Measurements from ENCODE around the gene PLXDC2. TPM values are rescaled to one million over a fixed set of nuclear protein-coding genes. Genes with fewer than 3 reads are reported as not detected.

The PLXDC2 gene
- total RNA-seq, 1 donor from 2014 or later = 129 TPM

- no peak overlapping the region for H3K4me3 ChIP-seq
- no peak for ATAC-seq
- H3K36me3 ChIP-seq = no peaks in the 10 kb centered on the region
- intact Hi-C loops (cut with DNase I) = no loop called here
- DNase-seq = no peak
- H3K27me3 ChIP-seq = no peaks in the 10 kb centered on the region
- no peaks in the 10 kb centered on the region for H3K4me1 ChIP-seq
- H3K9me3 ChIP-seq = no peaks in the 10 kb centered on the region
- H3K27ac ChIP-seq = no peak overlapping the region
- TF ChIP-seq CTCF (IDR thresholded peaks at IDR 0.05) = no peak
Measured at GRCh38 chr10:19778996-19779395, 37.2 kb upstream of the PLXDC2 start.

- Histone ChIP-seq H3K36me3 (no peaks in the 10 kb centered on the region), H3K4me1 (no peaks in the 10 kb centered on the region), H3K27me3 (no peaks in the 10 kb centered on the region), H3K27ac (no peak overlapping the region), H3K4me3 (no peak overlapping the region), H3K9me3 (no peaks in the 10 kb centered on the region)
- intact Hi-C loops (cut with DNase I) = no loop called here
- DNase-seq = no peak
- no peak for TF ChIP-seq CTCF (IDR thresholded peaks at IDR 0.05)
- ATAC-seq = no peak
Measured at GRCh38 chr10:19782430-19783089, 33.7 kb upstream of the PLXDC2 start.

GRCh38 chr10:19783721-19784120 lies 32.5 kb upstream of the PLXDC2 start:
- ATAC-seq (no peak), DNase-seq (no peak)
- no peak for TF ChIP-seq CTCF (IDR thresholded peaks at IDR 0.05)
- Histone ChIP-seq H3K9me3 (no peaks in the 10 kb centered on the region), H3K27ac (no peak overlapping the region), H3K27me3 (no peaks in the 10 kb centered on the region), H3K36me3 (no peaks in the 10 kb centered on the region), H3K4me1 (no peaks in the 10 kb centered on the region), H3K4me3 (no peak overlapping the region)
- intact Hi-C loops (cut with DNase I) = no loop called here

- Histone ChIP-seq H3K4me3 (no peak overlapping the region), H3K27ac (no peak overlapping the region), H3K9me3 (no peaks in the 10 kb centered on the region), H3K36me3 (no peaks in the 10 kb centered on the region), H3K27me3 (no peaks in the 10 kb centered on the region), H3K4me1 (no peaks in the 10 kb centered on the region)
- no peak for DNase-seq
- intact Hi-C loops (cut with DNase I) = no loop called here
- no peak for ATAC-seq
- TF ChIP-seq CTCF (IDR thresholded peaks at IDR 0.05) = no peak
Measured at GRCh38 chr10:19785366-19785765, 30.9 kb upstream of the PLXDC2 start.

GRCh38 chr10:19788075-19788686 lies 28.1 kb upstream of the PLXDC2 start:
- intact Hi-C loops (cut with DNase I) = no loop called here
- H3K9me3 ChIP-seq = no peaks in the 10 kb centered on the region
- no peaks in the 10 kb centered on the region for H3K4me1 ChIP-seq
- no peaks in the 10 kb centered on the region for H3K27me3 ChIP-seq
- no peak overlapping the region for H3K27ac ChIP-seq
- ATAC-seq = peak; percentile 78
- no peak overlapping the region for H3K4me3 ChIP-seq
- DNase-seq = no peak
- H3K36me3 ChIP-seq = no peaks in the 10 kb centered on the region
- TF ChIP-seq CTCF (IDR thresholded peaks at IDR 0.05) = peak; percentile 75

All from upper lobe of right lung (tissue), 1 donor.